ENCODE results near the gene B3GAT3.

DNA sequence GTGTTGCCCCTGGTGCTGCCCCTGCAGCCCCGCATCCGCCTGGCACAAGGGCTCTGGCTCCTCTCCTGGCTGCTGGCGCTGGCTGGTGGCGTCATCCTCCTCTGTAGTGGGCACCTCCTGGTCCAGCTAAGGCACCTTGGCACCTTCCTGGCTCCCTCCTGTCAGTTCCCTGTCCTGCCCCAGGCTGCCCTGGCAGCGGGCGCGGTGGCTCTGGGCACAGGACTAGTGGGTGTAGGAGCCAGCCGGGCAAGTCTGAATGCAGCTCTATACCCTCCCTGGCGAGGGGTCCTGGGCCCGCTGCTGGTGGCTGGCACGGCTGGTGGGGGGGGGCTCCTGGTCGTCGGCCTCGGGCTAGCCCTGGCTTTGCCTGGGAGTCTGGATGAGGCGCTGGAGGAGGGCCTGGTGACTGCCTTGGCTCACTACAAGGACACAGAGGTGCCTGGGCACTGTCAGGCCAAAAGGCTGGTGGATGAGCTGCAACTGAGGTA is 8.5 kb downstream of the B3GAT3 start:
- no peak for TF ChIP-seq POLR2A (IDR thresholded peaks at IDR 0.05; ENCODE audit: low read depth, low read length)
- no peak for TF ChIP-seq TAF1 (IDR thresholded peaks at IDR 0.05; ENCODE audit: low read depth, low read length)
- no peak for TF ChIP-seq SPI1 (IDR thresholded peaks at IDR 0.05; ENCODE audit: low read depth, low read length)
- TF ChIP-seq POLR2AphosphoS5 (IDR thresholded peaks at IDR 0.05; ENCODE audit: low read depth, low read length) = 0 out of 2 replicates have a peak, but pooled peaks have one; percentile 34
- no peak for TF ChIP-seq POU2F2 (IDR thresholded peaks at IDR 0.05; ENCODE audit: low read depth, low read length)
- no peak for TF ChIP-seq PAX5 (IDR thresholded peaks at IDR 0.05; ENCODE audit: insufficient read depth, low read length, severe bottlenecking)

Measured in GM12891 (cell line).